ENCODE data around the gene ABCC1. TPM values are rescaled to one million over a fixed set of nuclear protein-coding genes. Genes with fewer than 3 reads are reported as not detected.
"Not testable (repeated sequence)": the region's sequence is repeated elsewhere in the genome, so short reads cannot be mapped to it uniquely, and the experiment has no call there.

Gene ABCC1
- total RNA-seq, 1 experiment from 2014 or later: 10.0 TPM

DNA sequence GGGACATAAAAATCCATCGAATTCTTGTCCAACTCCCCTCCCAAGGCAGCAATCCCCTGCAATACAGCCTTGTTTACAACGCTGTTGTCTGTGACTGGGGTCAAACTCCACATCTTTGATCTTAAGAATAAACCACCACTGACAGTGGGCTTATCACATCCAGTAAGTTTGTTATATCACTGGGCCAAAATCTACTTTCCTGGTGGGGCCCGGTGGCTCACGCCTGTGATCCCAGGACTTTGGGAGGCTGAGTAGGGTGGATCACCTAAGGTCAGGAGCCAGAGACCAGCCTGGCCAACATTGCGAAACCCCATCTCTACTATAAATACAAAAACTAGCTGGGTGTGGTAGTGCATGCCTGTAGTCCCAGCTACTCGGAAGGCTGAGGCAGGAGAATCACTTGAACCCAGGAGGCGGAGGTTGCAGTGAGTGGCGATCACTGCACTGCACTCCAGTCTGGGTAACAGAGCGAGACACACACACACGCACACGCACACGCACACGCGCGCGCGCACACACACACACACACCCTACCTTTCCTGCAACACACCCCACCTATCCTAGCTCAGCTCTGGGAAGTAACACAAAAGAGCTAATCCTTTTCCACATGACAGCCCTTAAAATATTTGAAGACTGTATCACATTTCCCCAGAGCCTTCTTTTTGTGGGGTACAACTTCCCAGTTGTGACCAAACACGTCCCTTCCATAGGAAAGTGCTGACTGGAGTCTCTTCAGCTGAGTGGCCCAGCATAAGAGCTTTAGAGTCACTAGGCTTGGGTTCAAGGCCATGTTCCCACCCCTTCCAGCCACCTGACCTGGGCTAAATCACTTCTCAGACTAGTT lies 20.9 kb upstream of the ABCC1 start:
- Histone ChIP-seq H3K9me3 (replicated peaks) (no peaks in the 10 kb centered on the region), H3K4me1 (no peaks in the 10 kb centered on the region), H3K27ac (no peak overlapping the region), H3K27me3 (no peaks in the 10 kb centered on the region), H3K36me3 (no peaks in the 10 kb centered on the region), H3K4me3 (no peak overlapping the region)
- no peak for DNase-seq

DNA sequence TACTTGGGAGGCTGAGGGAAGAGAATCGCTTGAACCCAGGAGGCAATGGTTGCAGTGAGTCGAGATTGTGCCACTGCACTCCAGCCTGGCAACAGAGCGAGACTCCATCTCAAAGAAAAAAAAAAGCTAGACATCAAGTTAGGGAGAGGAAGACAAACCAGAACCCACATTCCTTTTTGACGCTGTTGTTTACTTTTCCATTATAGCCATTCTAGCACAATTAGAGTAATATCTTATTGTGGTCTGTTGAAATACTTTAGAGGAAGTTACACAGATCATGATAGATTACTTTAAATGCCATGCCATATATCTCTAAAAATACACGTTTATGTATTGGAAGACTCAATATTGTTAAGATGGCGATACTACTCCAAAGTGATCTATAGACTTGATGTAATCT lies 16.5 kb upstream of the ABCC1 start:
- no peak overlapping the region for H3K27ac ChIP-seq
- no peaks in the 10 kb centered on the region for H3K9me3 ChIP-seq (replicated peaks)
- H3K4me3 ChIP-seq: no peak overlapping the region
- H3K4me1 ChIP-seq: no peaks in the 10 kb centered on the region
- no peaks in the 10 kb centered on the region for H3K36me3 ChIP-seq
- no peak for DNase-seq
- no peaks in the 10 kb centered on the region for H3K27me3 ChIP-seq

DNA sequence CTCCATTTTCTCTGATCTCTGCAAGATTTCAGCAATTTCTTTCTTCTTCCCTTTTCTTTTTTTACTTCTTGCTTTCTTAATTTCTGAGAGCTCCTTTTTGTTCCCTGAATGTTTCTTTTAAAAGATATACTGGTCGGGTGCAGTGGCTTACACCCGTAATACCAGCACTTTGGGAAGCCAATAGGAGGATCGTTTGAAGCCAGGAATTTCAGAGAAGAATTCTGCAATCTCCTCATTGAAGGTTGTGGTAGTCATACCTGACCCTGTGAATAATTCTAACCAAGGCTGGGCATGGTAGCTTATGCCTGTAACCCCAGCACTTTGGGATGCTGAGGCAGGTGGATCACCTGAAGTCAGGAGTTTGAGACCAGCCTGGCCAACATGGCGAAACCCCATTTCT lies 15.6 kb upstream of the ABCC1 start:
- no peaks in the 10 kb centered on the region for H3K4me1 ChIP-seq
- DNase-seq: no peak
- H3K9me3 ChIP-seq (replicated peaks): no peaks in the 10 kb centered on the region
- H3K27ac ChIP-seq: no peak overlapping the region
- no peak overlapping the region for H3K4me3 ChIP-seq
- no peaks in the 10 kb centered on the region for H3K27me3 ChIP-seq
- H3K36me3 ChIP-seq: no peaks in the 10 kb centered on the region

DNA sequence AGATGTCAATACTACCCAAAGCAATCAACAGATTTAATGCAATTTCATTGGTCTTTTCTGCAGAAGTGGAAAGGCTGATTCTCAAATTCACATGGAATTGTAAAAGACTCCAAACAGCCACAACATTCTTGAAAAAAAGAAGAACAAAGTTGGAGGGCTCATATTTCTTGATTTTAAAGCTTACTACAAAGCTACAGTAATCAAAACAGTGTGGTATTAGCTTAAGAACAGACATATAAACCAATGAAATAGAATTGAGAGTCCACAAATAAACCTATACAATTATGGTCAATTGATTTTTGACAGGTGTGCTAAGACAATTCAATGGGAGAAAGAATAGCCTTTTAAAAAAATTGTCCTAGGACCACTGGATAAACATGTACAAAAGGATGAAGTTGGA lies 14.4 kb upstream of the ABCC1 start:
- no peak for DNase-seq
- H3K4me1 ChIP-seq: no peaks in the 10 kb centered on the region
- no peak overlapping the region for H3K27ac ChIP-seq

DNA sequence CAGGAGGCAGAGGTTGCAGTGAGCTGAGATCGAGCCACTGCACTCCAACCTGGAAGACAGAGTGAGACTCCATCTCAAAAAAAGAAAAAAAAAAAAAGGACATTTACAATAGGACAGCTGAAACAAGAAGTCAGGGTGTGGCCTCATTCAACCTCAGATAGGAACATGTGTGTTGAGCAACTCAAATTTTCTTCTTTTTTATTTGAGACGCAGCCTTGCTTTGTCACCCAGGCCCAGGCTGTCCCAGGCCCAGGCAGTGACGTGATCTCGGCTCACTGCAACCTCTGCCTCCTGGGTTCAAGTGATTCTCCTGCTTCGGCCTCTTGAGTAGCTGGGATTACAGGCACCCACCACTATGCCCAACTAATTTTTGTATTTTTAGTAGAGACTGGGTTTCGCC lies 12.6 kb upstream of the ABCC1 start:
- not testable (repeated sequence) for H3K36me3 ChIP-seq; H3K27ac ChIP-seq; H3K9me3 ChIP-seq (replicated peaks); H3K4me1 ChIP-seq; H3K27me3 ChIP-seq; H3K4me3 ChIP-seq; DNase-seq

More for the DNA sequence above, 14.4 kb upstream of the ABCC1 start:
- Histone ChIP-seq H3K9me3 (replicated peaks) (no peaks in the 10 kb centered on the region), H3K36me3 (no peaks in the 10 kb centered on the region), H3K4me3 (no peak overlapping the region), H3K27me3 (no peaks in the 10 kb centered on the region)

DNA sequence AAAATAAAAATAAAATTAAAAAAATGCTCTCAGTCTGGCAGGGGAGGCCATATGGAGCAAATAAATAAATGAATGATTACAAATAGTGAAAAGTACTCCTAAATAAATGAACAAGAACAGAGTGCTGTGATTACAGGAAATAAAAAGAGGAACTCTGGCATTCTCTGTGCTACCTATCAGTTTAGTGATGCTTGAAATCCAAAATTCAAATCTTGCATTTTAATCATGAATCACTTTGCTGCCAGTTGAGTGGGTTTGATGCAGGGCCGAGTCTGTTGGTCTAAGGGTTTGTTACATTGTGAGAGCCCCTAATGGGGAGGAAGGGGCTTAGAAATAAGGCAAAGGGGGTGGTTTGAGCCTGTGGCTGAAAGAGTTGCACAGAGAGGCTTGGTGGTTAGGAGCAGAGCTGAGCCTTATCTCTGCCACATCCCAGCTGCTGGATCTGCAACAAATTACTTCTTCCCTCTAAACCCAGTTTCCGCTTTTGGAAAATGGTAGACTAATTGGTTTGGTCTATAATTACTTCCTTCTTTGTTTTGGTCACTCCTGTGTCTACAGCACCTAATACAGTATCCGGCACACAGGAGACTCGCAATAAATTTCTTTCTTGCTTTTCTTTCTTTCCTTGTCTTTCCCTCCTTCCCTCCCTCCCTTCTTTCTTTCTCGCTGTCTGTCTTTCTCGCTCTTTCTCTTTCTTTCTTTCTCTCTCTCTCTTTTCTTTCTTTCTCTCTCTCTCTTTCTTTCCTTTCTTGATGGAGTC lies 6.3 kb upstream of the ABCC1 start:
- no peaks in the 10 kb centered on the region for H3K36me3 ChIP-seq
- peaks cover 6% of the 10 kb centered on the region for H3K4me1 ChIP-seq
- no peak overlapping the region for H3K4me3 ChIP-seq
- H3K27me3 ChIP-seq: peaks cover 4% of the 10 kb centered on the region; the same call in 1 of the 2 replicates
- no peak for DNase-seq
- no peak overlapping the region for H3K27ac ChIP-seq
- no peaks in the 10 kb centered on the region for H3K9me3 ChIP-seq (replicated peaks)

DNA sequence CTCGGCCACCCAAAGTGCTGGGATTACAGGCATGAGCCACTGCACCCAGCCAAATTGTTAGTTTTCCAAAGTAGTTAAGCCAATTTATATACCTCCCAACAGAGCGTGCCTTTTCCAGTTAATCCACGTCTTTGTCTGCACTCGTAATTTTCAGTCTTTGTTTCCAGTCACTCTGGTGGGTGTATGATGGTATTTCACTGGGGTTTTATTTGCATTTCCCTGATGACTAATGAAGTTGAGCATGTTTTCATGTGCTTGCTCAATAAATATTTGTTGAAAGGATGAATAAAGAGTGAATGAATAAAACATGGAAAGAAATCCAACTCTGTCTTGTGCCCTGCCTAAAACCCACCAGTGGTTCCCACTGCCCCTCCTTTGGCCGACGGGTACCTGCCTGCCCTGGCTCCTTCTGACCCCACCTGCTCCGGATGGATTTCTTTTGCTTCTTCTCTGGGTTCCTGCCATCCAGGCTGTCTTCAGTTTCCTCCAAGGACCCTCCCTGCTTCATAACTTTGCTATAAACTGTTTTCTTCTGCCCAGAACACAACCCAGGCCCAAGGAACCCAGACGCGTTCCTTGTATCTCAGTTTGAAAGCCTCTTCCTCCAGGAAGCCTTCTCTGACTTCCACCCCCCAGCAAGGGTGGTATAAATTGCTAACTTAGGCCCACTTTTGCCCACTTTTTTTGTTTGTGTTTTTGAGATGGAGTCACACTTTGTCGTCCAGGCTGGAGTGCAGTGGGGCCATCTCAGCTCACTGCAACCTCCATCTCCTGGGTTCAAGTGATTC lies 3.0 kb upstream of the ABCC1 start:
- Histone ChIP-seq H3K4me1 (peaks cover 10% of the 10 kb centered on the region), H3K9me3 (replicated peaks) (no peaks in the 10 kb centered on the region), H3K27ac (no peak overlapping the region), H3K36me3 (no peaks in the 10 kb centered on the region), H3K4me3 (no peak overlapping the region), H3K27me3 (peaks cover 4% of the 10 kb centered on the region; the same call in 1 of the 2 replicates)
- peak; percentile 11 to 34 for DNase-seq

DNA sequence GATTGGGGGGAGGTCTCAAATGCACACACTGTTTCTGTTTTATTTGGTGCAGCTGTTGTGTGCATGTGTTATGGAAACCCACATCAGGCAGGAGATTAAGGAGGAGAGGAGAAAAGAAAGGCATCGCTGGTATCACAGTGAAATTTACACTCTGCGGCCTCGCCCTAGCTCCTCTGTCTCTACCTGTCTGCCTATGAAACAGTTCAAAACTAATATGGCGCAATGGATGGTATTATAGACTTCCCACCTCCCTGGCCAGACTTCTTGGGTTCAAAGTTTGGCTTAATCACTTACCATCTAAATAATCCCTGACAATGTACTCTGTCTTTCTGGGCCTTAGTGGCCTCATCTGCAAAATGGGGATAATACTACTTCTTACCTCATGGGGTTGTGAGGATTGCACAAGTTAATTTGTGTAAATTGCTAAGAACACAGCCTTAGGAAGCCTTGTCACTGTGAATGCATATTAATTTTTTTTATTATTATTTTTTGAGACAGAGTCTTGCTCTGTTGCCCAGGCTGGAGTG lies 1.4 kb upstream of the ABCC1 start:
- Histone ChIP-seq H3K4me1 (peaks cover 10% of the 10 kb centered on the region), H3K27ac (no peak overlapping the region), H3K4me3 (no peak overlapping the region), H3K36me3 (no peaks in the 10 kb centered on the region), H3K27me3 (peaks cover 4% of the 10 kb centered on the region; the same call in 1 of the 2 replicates), H3K9me3 (replicated peaks) (no peaks in the 10 kb centered on the region)
- peak; percentile 51 to 72 for DNase-seq

DNA sequence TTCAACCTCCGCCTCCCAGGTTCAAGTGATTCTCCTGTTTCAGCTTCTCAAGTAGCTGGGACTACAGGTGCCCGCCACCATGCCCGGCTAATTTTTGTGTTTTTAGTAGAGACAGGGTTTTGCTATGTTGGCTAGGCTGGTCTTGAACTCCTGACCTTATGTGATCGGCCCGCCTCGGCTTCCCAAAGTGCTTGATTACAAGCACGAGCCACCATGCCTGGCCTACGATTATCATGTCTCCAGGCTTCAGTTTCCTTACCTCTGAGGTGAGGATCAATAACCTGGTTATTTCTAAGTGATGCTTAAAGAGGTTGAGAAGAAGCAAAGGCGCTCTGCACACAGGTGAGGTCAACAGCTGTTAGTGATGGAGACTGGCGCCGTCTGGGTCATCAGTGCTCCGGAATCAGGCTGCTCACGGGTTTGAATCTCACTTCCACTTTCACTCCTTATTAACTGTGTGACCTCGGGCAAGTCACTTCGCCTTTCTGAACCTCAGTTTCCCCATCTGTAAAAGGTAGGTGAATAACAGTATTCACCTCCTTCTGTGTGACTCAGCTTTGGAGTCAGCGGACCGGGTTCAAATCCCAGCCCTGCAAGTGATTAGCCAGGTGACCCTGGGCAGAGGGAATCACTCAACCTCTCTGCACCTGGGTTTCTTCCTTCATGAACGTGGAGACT lies 745 bp upstream of the ABCC1 start:
- H3K27ac ChIP-seq: no peak overlapping the region
- H3K4me1 ChIP-seq: peaks cover 10% of the 10 kb centered on the region

DNA sequence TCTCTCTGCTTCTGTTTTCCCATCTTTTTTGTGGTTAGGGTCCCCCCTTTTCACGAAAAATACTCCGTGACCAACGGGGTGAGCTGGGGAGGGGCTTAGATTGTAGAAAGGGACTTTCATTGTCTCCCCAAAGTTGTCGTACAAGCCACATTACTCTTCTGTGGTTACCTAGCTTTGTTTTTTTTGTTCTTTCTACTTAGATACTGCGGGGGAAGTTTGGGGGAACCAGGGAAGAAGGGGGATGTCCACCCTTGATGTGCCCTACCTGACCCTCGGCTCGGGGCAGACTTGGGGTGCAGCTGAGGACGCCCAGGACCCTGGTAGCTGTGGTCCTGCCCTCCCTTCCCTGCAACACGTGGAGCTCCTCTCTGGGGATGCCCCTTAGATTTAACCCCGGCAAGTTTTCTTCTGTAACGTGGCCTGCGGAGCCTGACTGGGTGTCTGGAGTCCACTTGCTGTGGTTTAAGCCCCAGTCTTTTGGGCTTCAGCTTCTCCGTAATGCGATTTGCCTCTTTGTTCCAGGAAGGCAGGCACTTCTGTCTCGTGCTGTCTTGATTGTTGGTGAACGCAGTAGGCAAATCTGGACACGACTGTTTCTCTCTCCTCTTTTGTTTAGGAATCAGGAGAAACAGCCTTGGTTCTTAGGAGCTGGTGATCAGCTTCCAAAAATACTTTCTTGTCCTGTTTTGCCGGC lies 892 bp downstream of the ABCC1 start:
- Histone ChIP-seq H3K4me1 (peaks cover 10% of the 10 kb centered on the region), H3K9me3 (replicated peaks) (no peaks in the 10 kb centered on the region), H3K27me3 (no peaks in the 10 kb centered on the region), H3K27ac (peak overlapping the region; percentile 52), H3K4me3 (peak overlapping the region; percentile 73), H3K36me3 (no peaks in the 10 kb centered on the region)
- peak; percentile 37 to 56 for DNase-seq

More for the DNA sequence above, 745 bp upstream of the ABCC1 start:
- Histone ChIP-seq H3K27me3 (peaks cover 2% of the 10 kb centered on the region; the same call in 1 of the 2 replicates), H3K9me3 (replicated peaks) (no peaks in the 10 kb centered on the region), H3K36me3 (no peaks in the 10 kb centered on the region), H3K4me3 (peak overlapping the region; percentile 73)
- no peak for DNase-seq

DNA sequence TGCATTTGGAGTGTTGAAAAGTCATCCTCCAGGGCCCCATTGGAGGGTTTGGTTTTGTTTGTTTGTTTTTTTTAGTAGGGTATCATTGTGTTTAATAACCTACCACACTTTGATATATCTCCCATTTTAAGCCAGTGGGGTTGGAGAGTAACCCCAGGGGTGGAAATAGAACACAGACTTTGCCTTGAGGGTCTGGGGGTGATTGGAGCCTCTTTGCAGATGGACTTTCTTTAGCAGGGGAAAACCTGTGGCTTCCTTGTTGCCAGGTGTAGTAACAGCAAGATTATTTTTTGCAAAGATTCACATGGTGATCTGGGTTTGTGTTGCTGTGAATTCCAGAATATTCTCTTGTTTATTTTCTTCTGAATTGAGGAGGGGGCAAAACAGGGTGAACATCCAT lies 1.5 kb downstream of the ABCC1 start:
- Histone ChIP-seq H3K4me3 (peak overlapping the region; percentile 73), H3K27me3 (no peaks in the 10 kb centered on the region), H3K9me3 (replicated peaks) (no peaks in the 10 kb centered on the region), H3K27ac (no peak overlapping the region; the same call in 1 of the 2 replicates), H3K4me1 (peaks cover 10% of the 10 kb centered on the region), H3K36me3 (no peaks in the 10 kb centered on the region)
- no peak for DNase-seq

DNA sequence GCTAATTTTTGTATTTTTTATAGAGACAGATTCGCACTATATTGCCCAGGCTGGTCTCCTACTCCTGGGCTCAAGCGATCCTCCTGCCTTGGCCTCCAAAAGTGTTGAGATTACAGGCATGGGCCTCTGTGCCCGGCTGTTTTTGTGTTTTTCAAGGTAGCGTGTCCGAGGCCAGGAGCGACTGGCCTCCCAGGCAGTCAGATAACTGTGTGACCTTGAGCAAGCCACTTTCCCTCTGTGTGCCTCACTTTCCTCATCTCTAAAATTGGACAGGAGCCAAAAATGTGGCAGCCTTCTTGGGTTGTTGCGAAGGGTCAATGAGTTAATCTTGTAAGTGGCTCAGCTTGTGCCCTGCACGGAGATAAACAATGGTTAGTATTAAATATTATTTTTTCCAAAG lies 2.4 kb downstream of the ABCC1 start:
- Histone ChIP-seq H3K4me1 (peaks cover 10% of the 10 kb centered on the region), H3K27ac (no peak overlapping the region), H3K9me3 (replicated peaks) (no peaks in the 10 kb centered on the region), H3K4me3 (no peak overlapping the region), H3K36me3 (no peaks in the 10 kb centered on the region), H3K27me3 (no peaks in the 10 kb centered on the region)
- DNase-seq: no peak

DNA sequence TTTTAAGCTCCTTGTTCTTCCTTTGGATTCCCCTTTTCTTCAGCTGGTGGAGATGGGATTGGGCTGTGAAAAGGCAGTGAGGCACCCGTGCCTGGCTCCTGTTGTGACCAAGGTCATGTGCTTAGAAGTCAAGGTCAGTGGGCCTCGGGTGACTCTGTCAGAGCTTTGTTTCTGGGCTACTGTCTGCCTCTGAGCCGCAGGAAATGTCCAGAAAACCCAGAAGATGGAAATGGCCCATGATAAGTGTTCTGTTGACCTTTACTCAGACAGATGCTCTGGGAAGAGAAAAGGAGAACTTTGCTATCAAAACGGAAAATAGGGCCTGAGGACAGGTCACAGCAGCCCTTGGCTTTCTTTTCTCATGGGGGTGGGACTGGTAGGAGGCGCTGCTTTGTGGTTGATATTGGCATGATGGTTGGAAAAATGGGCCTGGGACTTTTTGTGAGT lies 2.9 kb downstream of the ABCC1 start:
- Histone ChIP-seq H3K4me1 (peaks cover 10% of the 10 kb centered on the region), H3K27me3 (no peaks in the 10 kb centered on the region), H3K27ac (no peak overlapping the region), H3K36me3 (no peaks in the 10 kb centered on the region), H3K9me3 (replicated peaks) (no peaks in the 10 kb centered on the region), H3K4me3 (no peak overlapping the region)
- DNase-seq: no peak
